Duodenal mucosa (tissue), 2 donors: ENCODE results near the gene PRKD1.

ENCODE experiments used
- H3K27ac ChIP-seq: one replicate; pipeline ENCODE4 v1.7.0; 2013; ENCODE audit warnings: low read depth, low read length
- H3K27me3 ChIP-seq, 2 donors: one replicate each; pipeline ENCODE4 v1.7.0; 2013; ENCODE audit warnings: low read length in 2 of 2, control low read depth in 1 of 2; ENCODE audit not compliant: insufficient read depth in 2 of 2, control insufficient read depth in 1 of 2
- H3K36me3 ChIP-seq, 2 donors: one replicate each; pipeline ENCODE4 v1.7.0; 2013; ENCODE audit warnings: low read length in 2 of 2, control low read depth in 1 of 2; ENCODE audit not compliant: insufficient read depth in 2 of 2, control insufficient read depth in 1 of 2
- H3K4me1 ChIP-seq, 2 donors: one replicate each; pipeline ENCODE4 v1.7.0; 2013; ENCODE audit warnings: low read length in 2 of 2, control low read depth in 1 of 2; ENCODE audit not compliant: insufficient read depth in 2 of 2, control insufficient read depth in 1 of 2
- H3K4me3 ChIP-seq, 2 donors: one replicate each; pipeline ENCODE4 v1.7.0; 2013; ENCODE audit warnings: low read length in 2 of 2, low read depth in 1 of 2
- H3K9ac ChIP-seq, 2 donors: one replicate each; pipeline ENCODE4 v1.7.0; 2013; ENCODE audit warnings: low read length in 2 of 2, low read depth in 1 of 2
- H3K9me3 ChIP-seq, 2 donors: one replicate each; pipeline ENCODE4 v1.7.0; 2013; ENCODE audit warnings: low read length in 2 of 2, control low read depth in 1 of 2; ENCODE audit not compliant: control insufficient read depth in 1 of 2

PRKD1 gene

GRCh38 chr14:29906256-29906870 lies 21.3 kb downstream of the PRKD1 start:
- Histone ChIP-seq H3K4me1 (no peaks in the 10 kb centered on the region), H3K4me3 (no peak overlapping the region), H3K27me3 (no peaks in the 10 kb centered on the region), H3K9me3 (no peaks in the 10 kb centered on the region), H3K9ac (no peak overlapping the region), H3K36me3 (no peaks in the 10 kb centered on the region), H3K27ac (no peak overlapping the region)

GRCh38 chr14:29905543-29905942 lies 22.1 kb downstream of the PRKD1 start:
- no peak overlapping the region for H3K4me3 ChIP-seq
- no peak overlapping the region for H3K27ac ChIP-seq
- no peaks in the 10 kb centered on the region for H3K4me1 ChIP-seq
- no peak overlapping the region for H3K9ac ChIP-seq
- no peaks in the 10 kb centered on the region for H3K36me3 ChIP-seq
- no peaks in the 10 kb centered on the region for H3K27me3 ChIP-seq
- H3K9me3 ChIP-seq, result no peaks in the 10 kb centered on the region

- H3K4me3 ChIP-seq, result no peak overlapping the region
- no peaks in the 10 kb centered on the region for H3K9me3 ChIP-seq
- H3K9ac ChIP-seq, result no peak overlapping the region
- H3K27ac ChIP-seq, result no peak overlapping the region
- no peaks in the 10 kb centered on the region for H3K4me1 ChIP-seq
- H3K36me3 ChIP-seq, result no peaks in the 10 kb centered on the region
- no peaks in the 10 kb centered on the region for H3K27me3 ChIP-seq
Observed at GRCh38 chr14:29900609-29901350, 26.9 kb downstream of the PRKD1 start.

- Histone ChIP-seq H3K27ac (no peak overlapping the region), H3K9ac (no peak overlapping the region), H3K9me3 (no peaks in the 10 kb centered on the region), H3K4me3 (no peak overlapping the region), H3K4me1 (no peaks in the 10 kb centered on the region), H3K36me3 (no peaks in the 10 kb centered on the region), H3K27me3 (no peaks in the 10 kb centered on the region)
Observed at GRCh38 chr14:29898470-29898869, 29.2 kb downstream of the PRKD1 start.

DNA sequence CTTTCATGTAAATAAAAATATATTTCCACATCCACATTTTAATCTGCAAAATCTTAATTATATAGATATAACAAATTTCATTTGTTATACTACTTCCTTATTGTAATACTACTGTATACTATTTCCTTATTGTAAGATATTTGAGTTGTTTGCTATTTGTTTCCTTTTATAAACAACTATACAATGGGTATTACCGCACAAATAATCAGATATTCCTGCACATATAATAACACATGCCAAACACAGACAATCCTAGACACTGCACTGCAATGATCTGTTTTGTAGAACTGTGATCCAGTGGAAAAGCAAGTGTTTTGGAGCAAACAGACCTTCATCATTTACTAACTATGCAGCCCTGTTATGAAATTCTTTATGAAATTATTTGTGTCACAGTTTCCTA lies 30.5 kb downstream of the PRKD1 start:
- Histone ChIP-seq H3K27ac (no peak overlapping the region), H3K9ac (no peak overlapping the region), H3K36me3 (no peaks in the 10 kb centered on the region), H3K4me1 (no peaks in the 10 kb centered on the region), H3K4me3 (no peak overlapping the region), H3K27me3 (no peaks in the 10 kb centered on the region), H3K9me3 (no peaks in the 10 kb centered on the region)

DNA sequence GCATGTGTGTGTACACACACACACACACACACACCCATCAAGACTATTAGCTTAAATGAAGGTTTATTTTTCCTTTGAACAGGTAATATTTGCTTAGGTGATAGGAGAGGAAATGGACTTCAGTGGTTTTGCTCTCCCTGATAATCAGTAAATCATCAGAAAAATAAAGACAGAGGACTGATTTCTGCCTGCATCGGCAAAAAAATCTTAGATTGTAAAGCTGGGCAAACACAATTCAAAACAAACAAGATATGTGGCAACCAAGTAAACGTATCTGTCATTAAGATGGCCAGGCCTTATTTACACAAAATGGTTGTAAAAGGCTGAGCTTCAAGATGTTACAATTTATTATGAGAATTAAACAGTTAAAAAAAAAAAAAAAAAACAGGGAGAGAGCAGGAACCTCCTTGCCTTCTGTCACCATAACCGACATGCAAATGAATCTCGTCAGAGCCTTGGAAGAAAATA lies 31.3 kb downstream of the PRKD1 start:
- Histone ChIP-seq H3K27ac (no peak overlapping the region), H3K9me3 (no peaks in the 10 kb centered on the region), H3K4me1 (no peaks in the 10 kb centered on the region), H3K36me3 (no peaks in the 10 kb centered on the region), H3K4me3 (no peak overlapping the region), H3K27me3 (no peaks in the 10 kb centered on the region), H3K9ac (no peak overlapping the region)

DNA sequence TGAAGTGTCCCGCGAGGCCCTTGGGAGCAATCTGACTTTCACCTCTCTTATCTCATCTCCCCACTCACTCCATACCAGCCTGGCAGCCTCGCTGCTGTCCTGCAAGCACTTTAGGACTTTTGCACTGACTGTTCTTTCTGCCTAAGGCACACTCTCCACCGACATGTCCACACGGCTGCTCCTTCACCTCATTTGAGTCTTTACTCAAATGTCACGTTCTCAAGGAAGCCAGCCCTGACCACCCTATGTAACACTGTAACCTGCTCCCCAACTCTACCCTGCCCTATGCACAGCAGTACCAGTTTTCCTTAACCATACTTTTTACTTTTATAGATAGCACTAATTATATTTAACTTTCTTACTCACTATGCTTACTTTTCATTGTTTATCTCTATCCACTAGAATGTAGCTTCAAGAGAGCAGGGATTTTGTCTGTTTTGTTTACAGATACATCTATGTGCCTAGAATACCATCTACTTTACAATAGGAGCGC lies 32.0 kb downstream of the PRKD1 start:
- Histone ChIP-seq H3K9me3 (no peaks in the 10 kb centered on the region), H3K27ac (no peak overlapping the region), H3K9ac (no peak overlapping the region), H3K27me3 (no peaks in the 10 kb centered on the region), H3K4me3 (no peak overlapping the region), H3K4me1 (no peaks in the 10 kb centered on the region), H3K36me3 (no peaks in the 10 kb centered on the region)

GRCh38 chr14:29893989-29894388 lies 33.7 kb downstream of the PRKD1 start:
- H3K27me3 ChIP-seq, result no peaks in the 10 kb centered on the region
- no peaks in the 10 kb centered on the region for H3K4me1 ChIP-seq
- H3K27ac ChIP-seq, result no peak overlapping the region
- no peaks in the 10 kb centered on the region for H3K9me3 ChIP-seq
- no peak overlapping the region for H3K4me3 ChIP-seq
- H3K36me3 ChIP-seq, result no peaks in the 10 kb centered on the region
- no peak overlapping the region for H3K9ac ChIP-seq

DNA sequence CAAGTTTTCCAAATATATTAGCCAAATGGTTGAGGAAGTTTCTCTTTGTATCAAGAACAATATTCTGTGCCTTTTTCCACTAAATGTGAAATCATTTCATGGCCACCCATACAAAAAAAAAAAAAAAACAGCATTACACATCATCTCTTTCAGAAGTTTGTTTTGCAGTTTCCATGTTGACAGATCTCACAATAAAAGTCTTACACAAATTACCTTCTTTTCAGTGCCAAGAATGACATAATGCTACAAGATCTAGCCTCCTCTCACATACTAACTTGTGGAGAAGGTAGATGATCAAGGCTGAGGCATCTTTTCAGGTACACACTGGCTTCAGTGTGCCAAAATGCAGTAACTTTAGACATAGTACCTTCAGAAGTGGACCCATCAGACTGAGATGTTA lies 35.3 kb downstream of the PRKD1 start:
- Histone ChIP-seq H3K27me3 (no peaks in the 10 kb centered on the region), H3K36me3 (no peaks in the 10 kb centered on the region), H3K27ac (no peak overlapping the region), H3K9ac (no peak overlapping the region), H3K9me3 (no peaks in the 10 kb centered on the region), H3K4me1 (no peaks in the 10 kb centered on the region), H3K4me3 (no peak overlapping the region)

DNA sequence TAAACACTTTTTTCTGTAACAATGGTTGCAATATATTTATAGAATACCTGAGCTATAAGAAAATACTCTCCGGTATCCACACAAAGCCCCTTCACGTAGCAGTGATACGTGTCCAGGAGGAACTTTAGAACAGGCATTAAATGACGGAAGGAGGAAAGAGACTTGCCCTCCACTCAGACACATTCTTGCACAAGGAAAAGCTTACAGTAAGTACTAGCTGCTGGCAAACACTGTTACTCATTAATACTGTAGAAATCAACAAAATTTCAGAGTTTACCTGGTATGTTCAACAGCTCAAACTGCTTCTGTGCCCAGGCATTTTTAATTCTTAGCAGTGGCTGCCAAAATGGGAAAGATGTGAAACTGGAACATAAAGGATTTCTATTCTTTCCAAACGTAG lies 41.7 kb downstream of the PRKD1 start:
- Histone ChIP-seq H3K4me1 (no peaks in the 10 kb centered on the region), H3K27ac (no peak overlapping the region), H3K9me3 (no peaks in the 10 kb centered on the region), H3K4me3 (no peak overlapping the region), H3K27me3 (no peaks in the 10 kb centered on the region), H3K9ac (no peak overlapping the region), H3K36me3 (no peaks in the 10 kb centered on the region)
